Measurements from ENCODE around the gene VWA3B.
"Not testable (repeated sequence)": the region's sequence is repeated elsewhere in the genome, so short reads cannot be mapped to it uniquely, and the experiment has no call there.

GRCh38 chr2:98147900-98148299 is 60.9 kb downstream of the VWA3B start:
- TF ChIP-seq CTCF (IDR thresholded peaks at IDR 0.05; ENCODE audit: extremely low read depth in 1 of 2, insufficient read depth in 1 of 2, low read depth in 1 of 2, low read length in 2 of 2); POLR2A (IDR thresholded peaks at IDR 0.05; ENCODE audit: low read depth, low read length); MAX (IDR thresholded peaks at IDR 0.05; ENCODE audit: insufficient read depth, insufficient read length); POLR2AphosphoS5 (IDR thresholded peaks at IDR 0.05; ENCODE audit: insufficient read depth, low read depth, low read length): not testable (repeated sequence)

Measured in endothelial cell of umbilical vein (primary cell).